Activated CD8-positive, alpha-beta memory T cell treated with anti-CD3 and anti-CD28 coated beads for 48 hours (primary cell): Measurements from ENCODE around the gene WDR31.
A peak's percentile ranks its signal among the peaks of the same experiment; 100 is the strongest.
"Not testable (repeated sequence)": the region's sequence is repeated elsewhere in the genome, so short reads cannot be mapped to it uniquely, and the experiment has no call there.

Experiments
- DNase-seq, 3 experiments: peaks; one replicate each; pipeline ENCODE4 v3.0.0-alpha.2; 2020; ENCODE audit warnings: low read depth in 2 of 3, low spot score in 2 of 3

Gene WDR31

GRCh38 chr9:113340011-113340699, at the start of gene WDR31:
Gene WDR31 (minus strand): TSS chr9:113340275. CDS start chr9:113332022, 8,253 bp downstream.
- DNase-seq, result peak; percentile 70 to 72 (median 72)

DNA sequence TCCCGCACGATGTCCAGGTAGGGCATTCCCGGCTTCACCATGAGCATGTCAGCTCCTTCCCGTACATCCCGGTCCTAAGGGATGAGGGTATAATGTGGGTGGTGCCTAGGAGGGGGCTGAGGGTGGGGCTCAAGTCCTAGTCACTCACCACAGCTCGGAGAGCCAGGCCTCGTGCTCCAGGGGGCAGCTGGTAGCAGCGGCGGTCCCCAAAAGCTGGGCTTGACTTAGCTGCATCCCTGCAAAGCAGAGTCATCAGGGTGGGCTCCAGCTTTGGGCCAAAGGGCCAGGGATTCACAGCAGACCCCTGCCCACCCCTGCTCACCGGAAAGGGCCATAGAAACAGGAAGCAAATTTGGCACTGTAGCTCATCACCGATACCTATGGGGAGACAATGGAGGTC, 49.4 kb upstream of the WDR31 start:
- DNase-seq, result no peak

GRCh38 chr9:113388833-113389232, 48.8 kb upstream of the WDR31 start:
- DNase-seq, result no peak

DNA sequence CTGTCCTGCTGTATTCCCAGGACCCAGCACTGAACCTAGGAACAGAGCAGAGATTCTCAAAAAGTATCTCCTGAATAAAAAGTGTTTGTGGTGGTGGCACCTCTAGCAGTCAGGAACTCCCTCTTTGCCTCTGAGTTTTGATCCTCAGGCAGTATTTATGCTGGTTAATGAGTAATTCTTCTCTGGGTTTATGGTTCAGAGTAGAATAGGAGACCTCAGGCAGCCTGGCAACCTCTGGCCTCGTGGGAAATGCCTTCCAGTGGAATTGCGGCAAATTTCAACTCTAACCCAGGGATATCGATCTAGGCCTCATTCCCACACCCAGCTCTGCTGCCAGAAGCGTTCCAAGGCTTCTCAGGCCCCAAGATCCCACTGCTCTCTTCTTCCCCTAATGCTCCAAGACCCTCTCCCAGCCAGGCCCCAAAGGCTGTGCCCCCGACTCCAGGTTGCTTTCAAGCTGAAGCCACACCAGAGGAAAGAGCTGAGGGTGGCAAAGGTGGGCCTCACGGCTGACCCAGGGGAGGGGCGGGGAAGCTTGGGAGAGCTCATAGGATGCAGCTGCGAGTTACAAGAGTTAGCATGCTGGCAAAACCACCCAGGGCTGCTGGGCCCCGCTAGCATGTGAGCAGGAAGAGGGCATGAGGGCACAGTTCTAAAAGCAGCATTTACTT, 47.6 kb upstream of the WDR31 start:
- no peak for DNase-seq

GRCh38 chr9:113386571-113387393, 46.7 kb upstream of the WDR31 start:
- DNase-seq, result no peak

- no peak for DNase-seq
Measured at GRCh38 chr9:113381909-113382411, 41.9 kb upstream of the WDR31 start.

GRCh38 chr9:113381441-113381840, 41.4 kb upstream of the WDR31 start:
- not testable (repeated sequence) for DNase-seq

DNA sequence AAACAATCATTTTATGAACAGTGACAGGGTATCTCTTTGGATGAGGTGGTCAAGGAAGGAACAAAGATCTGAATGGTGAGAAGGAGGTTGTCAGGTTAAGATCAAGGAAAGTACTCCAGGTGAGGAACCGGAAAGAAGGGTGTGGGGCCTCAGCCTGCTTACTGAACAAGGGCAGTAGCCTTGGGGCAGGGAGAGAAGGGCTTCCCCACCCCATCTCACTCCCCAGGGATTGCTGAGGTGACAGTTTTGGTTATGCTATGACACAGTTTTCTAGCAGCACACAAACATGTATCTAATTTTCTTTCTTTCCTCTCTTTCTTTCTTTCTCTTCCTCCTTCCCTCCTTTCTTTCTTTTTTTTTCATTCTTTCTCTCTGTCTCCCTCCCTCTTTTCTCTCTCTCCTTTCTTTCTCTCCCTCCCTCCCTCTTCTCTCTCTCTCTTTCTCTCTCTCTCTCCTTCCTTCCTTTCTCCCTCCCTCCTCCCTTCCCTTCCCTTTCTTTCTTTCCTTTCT, 40.8 kb upstream of the WDR31 start:
- no peak for DNase-seq

DNA sequence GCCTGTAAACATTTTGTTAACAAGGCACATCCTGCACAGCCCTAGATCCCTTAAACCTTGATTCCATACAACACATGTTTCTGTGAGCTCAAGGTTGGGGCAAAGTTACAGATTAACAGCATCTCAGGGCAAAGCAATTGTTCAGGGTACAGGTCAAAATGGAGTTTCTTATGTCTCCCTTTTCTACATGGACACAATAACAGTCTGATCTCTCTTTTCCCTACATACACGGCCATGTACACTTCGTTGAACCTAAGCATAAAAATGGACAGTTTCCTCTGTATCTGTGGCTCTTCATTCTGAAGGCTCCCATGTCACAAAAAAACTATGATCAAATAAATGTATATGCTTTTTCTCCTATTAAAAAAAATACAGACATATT, 39.7 kb upstream of the WDR31 start:
- DNase-seq, result not testable (repeated sequence)

DNA sequence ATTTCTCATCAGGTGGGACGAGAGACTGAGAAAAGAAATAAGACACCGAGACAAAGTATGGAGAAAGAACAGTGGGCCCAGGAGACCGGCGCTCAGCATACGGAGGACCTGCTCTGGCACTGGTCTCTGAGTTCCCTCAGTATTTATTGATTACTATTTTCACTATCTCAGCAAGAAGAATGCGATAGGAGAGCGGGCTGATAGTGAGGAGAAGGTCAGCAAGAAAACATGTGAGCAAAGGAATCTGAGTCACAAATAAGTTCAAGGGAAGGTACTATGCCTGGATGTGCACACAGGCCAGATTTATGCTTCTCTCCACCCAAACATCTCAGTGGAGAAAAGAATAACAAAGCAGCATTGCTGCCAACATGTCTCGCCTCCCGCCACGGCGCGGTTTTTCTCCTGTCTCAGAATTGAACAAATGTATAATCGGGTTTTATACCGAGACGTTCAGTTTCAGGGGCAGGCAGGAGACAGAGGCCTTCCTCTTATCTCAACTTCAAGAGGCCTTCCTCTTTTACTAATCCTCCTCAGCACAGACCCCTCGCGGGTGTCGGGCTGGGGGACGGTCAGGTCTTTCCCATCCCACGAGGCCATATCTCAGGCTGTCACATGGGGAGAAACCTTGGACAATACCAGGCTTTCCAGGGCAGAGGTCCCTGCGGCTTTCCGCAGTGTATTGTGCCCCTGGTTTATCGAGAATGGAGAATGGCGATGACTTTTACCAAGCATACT, 39.2 kb upstream of the WDR31 start:
- not testable (repeated sequence) for DNase-seq

DNA sequence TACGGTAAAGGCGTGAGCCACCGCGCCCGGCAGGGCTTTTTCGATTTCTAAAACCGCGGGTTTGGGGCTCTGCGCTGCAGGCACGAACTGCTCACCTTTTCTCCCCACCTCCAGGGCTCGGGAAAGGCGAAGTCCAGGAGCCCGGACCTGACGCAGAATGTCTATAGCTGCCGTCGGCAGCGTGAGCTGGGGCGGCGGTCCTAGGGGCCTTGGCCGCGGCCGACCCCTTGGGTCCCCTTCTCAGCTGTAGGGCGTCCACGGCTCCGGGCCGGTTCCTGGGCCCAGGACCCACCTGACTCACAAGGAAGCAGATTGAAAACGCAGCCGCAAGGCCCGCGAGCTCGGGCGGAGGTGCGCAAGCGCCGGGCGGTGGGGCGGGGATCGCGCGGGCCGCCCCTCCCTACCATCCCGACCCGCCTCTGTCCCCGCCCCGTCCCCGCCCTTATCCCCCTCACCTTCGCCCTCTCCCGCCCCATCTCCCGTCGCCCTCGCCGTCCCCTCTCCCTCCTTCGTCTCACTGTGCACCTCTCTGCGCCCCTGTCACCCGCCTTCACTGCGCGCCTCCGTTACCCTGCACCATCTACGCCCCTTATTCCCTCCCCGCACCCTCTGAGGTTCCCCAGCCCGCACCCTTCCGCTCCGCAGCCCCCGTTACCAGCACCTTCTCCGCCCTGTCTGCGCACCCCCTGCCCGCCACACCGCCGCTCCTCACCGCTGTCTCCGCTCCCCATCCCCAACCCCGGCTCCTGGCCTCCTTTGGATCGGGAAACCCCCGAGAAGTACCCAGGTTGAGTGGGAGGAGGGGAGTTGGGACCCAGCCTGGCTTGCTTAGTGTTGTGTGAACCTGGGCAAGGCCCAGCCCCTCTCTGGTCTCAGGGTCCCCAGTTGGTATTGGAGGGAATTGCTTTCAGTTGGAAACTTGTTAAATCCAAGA, 36.8 kb upstream of the WDR31 start, which contains the start of gene HDHD3:
TSS of gene HDHD3 (minus strand) at position 353 of the 934 bp plus-strand sequence. CDS start 2,632 bp downstream, outside the sequence.
- peak; percentile 56 to 71 (median 69) for DNase-seq

DNA sequence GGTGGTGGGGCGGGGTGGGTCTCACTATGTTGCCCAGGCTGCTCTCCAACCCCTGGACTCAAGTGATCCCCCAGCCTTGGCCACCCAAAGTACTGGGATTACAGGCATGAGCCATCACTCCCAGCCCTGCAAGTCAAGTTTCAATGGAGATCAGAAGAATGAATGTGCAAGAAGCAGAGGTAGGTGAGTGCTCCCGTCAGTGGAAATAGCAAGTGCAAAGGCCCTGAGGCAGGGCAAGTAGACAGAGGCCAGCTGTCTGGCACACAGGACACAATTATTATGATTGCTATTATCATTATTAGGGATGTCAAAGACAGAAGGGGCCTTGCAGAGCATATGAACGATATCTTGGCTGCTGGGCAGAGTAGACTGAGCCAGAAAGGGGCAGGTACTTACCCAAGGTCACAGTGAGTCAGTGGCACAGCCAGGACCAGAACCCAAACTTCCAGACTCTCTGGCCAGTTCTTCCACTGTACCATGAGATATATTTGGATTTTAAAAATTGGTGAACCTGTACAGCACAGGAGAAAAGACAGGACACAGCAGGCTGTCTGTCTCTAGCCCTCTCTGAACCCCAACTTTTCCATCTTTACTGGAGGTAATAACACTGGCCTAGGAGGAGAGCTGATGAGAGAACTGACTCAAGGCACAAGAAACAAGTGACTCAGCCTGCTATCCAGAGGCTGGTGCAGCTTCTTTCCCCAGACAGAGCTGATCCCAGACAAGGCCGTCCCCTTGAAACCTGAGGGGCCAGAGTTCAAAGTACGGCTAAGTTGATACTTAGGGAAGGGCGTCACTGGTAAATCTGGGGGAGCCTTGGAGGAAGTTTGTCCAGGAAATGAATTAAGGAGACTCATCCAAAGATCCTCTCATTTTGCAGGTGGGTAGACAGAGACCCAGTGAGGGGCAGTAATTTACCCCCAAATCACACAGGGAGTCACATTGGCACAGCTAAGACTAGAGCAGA, 35.3 kb upstream of the WDR31 start:
- no peak for DNase-seq

DNA sequence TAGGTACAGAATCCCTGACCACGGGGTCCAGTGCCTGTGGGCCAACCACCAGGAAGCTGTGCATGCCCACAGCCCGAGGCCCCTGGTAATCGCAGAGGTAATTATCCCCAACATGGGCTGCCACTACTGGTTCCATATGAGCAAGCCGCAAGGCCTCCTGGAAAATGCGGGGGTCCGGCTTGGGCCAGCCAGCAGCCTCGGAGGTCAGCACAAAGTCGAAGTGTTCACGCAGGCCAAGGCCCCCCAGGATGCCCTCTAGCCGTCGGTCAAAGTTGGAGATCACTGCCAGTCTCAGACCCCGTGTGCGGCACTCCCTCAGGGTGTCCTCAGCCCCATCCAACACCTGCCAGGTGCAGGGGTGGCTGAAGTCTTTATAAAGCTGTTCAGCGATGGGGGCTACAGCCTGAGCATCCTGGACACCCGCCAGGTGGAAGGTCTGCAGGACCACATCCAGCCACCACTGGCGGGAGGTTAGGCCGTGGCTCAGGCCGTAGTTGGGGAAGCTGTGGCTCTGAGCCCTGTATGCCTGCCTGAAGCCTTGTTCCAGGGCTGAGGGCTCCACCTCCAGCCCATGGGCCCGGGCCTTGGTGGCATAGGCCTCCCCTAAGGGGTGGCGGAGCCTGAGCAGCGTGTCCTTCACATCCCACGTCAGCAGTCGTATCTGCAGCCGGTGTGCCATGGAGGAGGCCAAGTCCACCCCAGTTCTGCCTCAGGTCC, 33.8 kb upstream of the WDR31 start:
- no peak for DNase-seq

DNA sequence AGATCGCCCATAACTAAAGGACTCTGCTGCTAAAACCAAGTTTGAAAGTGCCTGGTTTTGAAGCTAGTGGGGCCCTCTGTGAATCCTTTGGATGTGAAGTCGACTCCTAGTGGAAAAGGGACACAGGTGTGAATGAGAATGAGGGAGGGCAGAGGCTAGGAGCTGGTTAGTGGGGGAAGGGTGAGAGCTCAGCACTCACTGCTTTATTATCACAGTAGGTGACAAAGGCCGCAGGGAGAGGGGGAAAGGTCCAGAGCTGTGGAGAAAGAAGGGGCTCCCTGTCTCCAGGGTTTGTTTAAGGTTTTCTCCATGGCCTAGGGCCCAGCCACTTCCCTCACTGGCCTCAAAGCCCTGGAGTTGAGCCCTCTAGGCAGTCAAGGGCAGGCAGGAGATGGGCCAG, 33.2 kb upstream of the WDR31 start:
- no peak for DNase-seq

- no peak for DNase-seq
Measured at GRCh38 chr9:113372059-113372458, 32.0 kb upstream of the WDR31 start.

- DNase-seq, result no peak
Measured at GRCh38 chr9:113370806-113371325, 30.8 kb upstream of the WDR31 start.

GRCh38 chr9:113369855-113370140, 29.7 kb upstream of the WDR31 start:
- DNase-seq, result no peak
